Measurements from ENCODE around the gene AJUBA. TPM values are rescaled to one million over a fixed set of nuclear protein-coding genes. Genes with fewer than 3 reads are reported as not detected.

AJUBA gene
- total RNA-seq, 1 experiment from 2014 or later = 28.8 TPM

DNA sequence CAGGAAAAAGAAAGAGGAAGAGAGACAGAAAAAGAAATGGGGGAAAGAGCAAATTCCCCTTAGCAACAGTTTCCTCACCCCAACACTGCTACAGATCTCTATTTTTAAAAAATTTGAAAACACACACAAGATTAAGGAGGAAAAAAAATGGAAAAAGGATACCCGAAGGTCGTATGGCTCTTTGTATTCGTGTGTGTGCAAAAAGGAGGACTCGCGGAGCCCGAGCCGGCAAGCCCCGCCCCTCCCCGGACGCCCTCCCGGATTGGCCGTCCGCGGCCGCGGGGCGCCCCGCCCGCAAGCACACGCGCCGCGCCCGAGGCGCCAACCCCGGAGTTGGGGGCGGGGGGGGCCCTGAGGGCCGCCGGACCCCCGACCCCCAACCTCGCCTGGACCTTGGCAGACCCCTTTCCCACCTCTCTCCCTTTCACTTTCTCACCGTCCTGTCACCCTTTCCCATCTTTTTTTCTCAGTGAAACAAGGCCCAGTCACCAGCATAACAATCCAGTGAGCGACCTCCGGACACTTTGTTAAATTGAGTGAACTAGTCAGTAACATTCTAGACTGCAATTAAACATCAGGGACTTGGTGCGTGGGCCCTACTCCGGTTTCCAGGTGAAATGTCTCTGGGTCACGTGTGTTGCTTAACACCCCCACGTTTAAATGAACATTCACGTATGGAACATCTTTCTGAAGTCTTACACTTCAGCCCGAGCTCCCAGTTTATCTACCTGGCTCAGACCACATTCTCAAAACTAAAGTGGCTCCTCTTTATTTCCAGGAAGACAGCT, 27.8 kb upstream of the AJUBA start, which contains the start of gene C14orf93 (continued):
- TF ChIP-seq AR (CRISPR knock-in tag; IDR thresholded peaks at IDR 0.05) = no peak
- TF ChIP-seq ATF3 (CRISPR knock-in tag; conservative IDR thresholded peaks at IDR 0.05) = no peak
- TF ChIP-seq TEAD4 (CRISPR knock-in tag; IDR thresholded peaks at IDR 0.05) = no peak
- TF ChIP-seq ATF6 (CRISPR knock-in tag; IDR thresholded peaks at IDR 0.05) = no peak
- no peak for TF ChIP-seq ZNF416 (CRISPR knock-in tag; IDR thresholded peaks at IDR 0.05)
- TF ChIP-seq FOXP4 (CRISPR knock-in tag; IDR thresholded peaks at IDR 0.05) = no peak

- Mint-ChIP-seq H3K9me3 (peaks cover 9% of the 10 kb centered on the region), H3K4me1 (peaks cover 31% of the 10 kb centered on the region), H3K4me3 (peak overlapping the region; percentile 80), H3K36me3 (no peaks in the 10 kb centered on the region; the same call in 1 of the 2 replicates), H3K27ac (peak overlapping the region; percentile 98), H3K27me3 (ENCODE audit: low read depth) (no peaks in the 10 kb centered on the region)
- TF ChIP-seq MAX (CRISPR knock-in tag; IDR thresholded peaks at IDR 0.05) = no peak
- no peak for TF ChIP-seq ATF1 (CRISPR knock-in tag; IDR thresholded peaks at IDR 0.05)
- TF ChIP-seq SP1 (CRISPR knock-in tag; conservative IDR thresholded peaks at IDR 0.05) = no peak; the same call in 1 of the 2 replicates
- no peak for TF ChIP-seq CBFB (CRISPR knock-in tag; IDR thresholded peaks at IDR 0.05; ENCODE audit: low read depth)
- TF ChIP-seq KAT7 (CRISPR knock-in tag; IDR thresholded peaks at IDR 0.05; ENCODE audit: borderline replicate concordance) = no peak
- TF ChIP-seq IRF2 (CRISPR knock-in tag; IDR thresholded peaks at IDR 0.05; ENCODE audit: borderline replicate concordance, low read depth) = no peak
- no peak for TF ChIP-seq RORB (CRISPR knock-in tag; IDR thresholded peaks at IDR 0.05)
- no peak for TF ChIP-seq ZNF138 (CRISPR knock-in tag; conservative IDR thresholded peaks at IDR 0.05)
- TF ChIP-seq RELA (CRISPR knock-in tag; IDR thresholded peaks at IDR 0.05; ENCODE audit: borderline replicate concordance) = no peak
- no peak for TF ChIP-seq GABPB1 (CRISPR knock-in tag; IDR thresholded peaks at IDR 0.05)
- TF ChIP-seq ZNF263 (CRISPR knock-in tag; IDR thresholded peaks at IDR 0.05; ENCODE audit: low read depth) = no peak
- CTCF ChIA-PET = interaction anchor here (3.9 kb wide), 1 partner anchor 23 kb away, joined by 64 read pairs; no protein-coding TSS in a partner anchor
- ATAC-seq (no peak), DNase-seq (ENCODE audit: low spot score) (no peak)
- POLR2A ChIA-PET = no interaction called here
These were observed 27.2 kb upstream of the AJUBA start for GRCh38 chr14:23009483-23009938.

Measured in WTC11 (cell line).